Aorta (tissue), 5 donors: ENCODE measurements around the gene ZNF304. TPM values are rescaled to one million over a fixed set of nuclear protein-coding genes. Genes with fewer than 3 reads are reported as not detected.

ENCODE experiments used
- ATAC-seq: fragments of 200-7000 bp; cut with Tn5 transposase; one replicate; pipeline ENCODE4 v1.9.1; 2022; ENCODE audit warnings: moderate library complexity; ENCODE audit not compliant: low FRiP score
- DNase-seq, 2 donors: peaks; one replicate each; pipeline ENCODE4 v3.0.0-alpha.2; 2020
- H3K27ac ChIP-seq, 2 donors: one replicate each; pipeline ENCODE4 v1.5.1; 2013; ENCODE audit warnings: low read length in 2 of 2, mild to moderate bottlenecking in 2 of 2, moderate library complexity in 2 of 2, control low read depth in 1 of 2, inconsistent platforms in 1 of 2, low read depth in 1 of 2
- H3K27me3 ChIP-seq, 2 donors: one replicate each; pipeline ENCODE4 v1.6.1; 2013; ENCODE audit warnings: control low read depth in 1 of 2, low read length in 1 of 2, mild to moderate bottlenecking in 1 of 2, moderate library complexity in 1 of 2; ENCODE audit not compliant: insufficient read depth in 2 of 2, control insufficient read depth in 1 of 2
- H3K36me3 ChIP-seq, 2 donors: one replicate each; pipeline ENCODE4 v1.6.1; 2013; ENCODE audit warnings: control low read depth in 1 of 2, low read length in 1 of 2, mild to moderate bottlenecking in 1 of 2; ENCODE audit not compliant: insufficient read depth in 2 of 2, control insufficient read depth in 1 of 2
- H3K4me1 ChIP-seq, 2 donors: one replicate each; pipeline ENCODE4 v1.6.1; 2013; ENCODE audit warnings: low read length in 2 of 2, control low read depth in 1 of 2, mild to moderate bottlenecking in 1 of 2, moderate library complexity in 1 of 2; ENCODE audit not compliant: insufficient read depth in 2 of 2, control insufficient read depth in 1 of 2
- H3K4me3 ChIP-seq, 2 donors: one replicate each; pipeline ENCODE4 v1.5.1; 2013; ENCODE audit warnings: low read length in 2 of 2, control low read depth in 1 of 2, mild to moderate bottlenecking in 1 of 2
- H3K9me3 ChIP-seq: one replicate; pipeline ENCODE4 v1.6.1; 2013; ENCODE audit warnings: mild to moderate bottlenecking, low read length; ENCODE audit not compliant: control insufficient read depth
- WGBS, 2 donors: extraction: QIAGEN DNeasy Blood & Tissue Kit; methylation state at CpG; one replicate each; pipeline ENCODE4 v1.1.7; 2013; 5-methylcytosine and 5-hydroxymethylcytosine counted together
- intact Hi-C, 2 donors: fragments of 100-400 bp; cut with DNase I; formaldehyde crosslinking; loops; one replicate each; pipeline versions ENCODE4 v1.14.2 to v1.15.0; 2022
- long read RNA-seq, 2 donors: library from polyadenylated mRNA; unstranded; transcript quantifications; one replicate each; pipeline ENCODE4 v2.0.0, GENCODE V29; 2020 to 2021
- polyA plus RNA-seq, 2 donors: library from polyadenylated mRNA; stranded (reverse); fragments of 200-250 nt; gene quantifications; one replicate each; pipeline ENCODE4 v1.2.3, GENCODE V29; 2013
- total RNA-seq, 2 donors: library from RNA; stranded (reverse); fragmentation: NEBNext Ultra II Directional; extraction: Animal tissue kit (Norgen Biotek cat#: 25700); gene quantifications; one replicate each; pipeline ENCODE4 v1.2.1, GENCODE V29; 2021
- donor health status: healthy with polysubstance abuse.
- donor health status: Bipolar disorder and iron deficiency.
- donor health status: DM: no; HTN: no; CAD: no.
- donor health status: DM: no; HTN: no; CAD: no.
- donor health status: DM: yes; HTN: yes; CAD: no.

ZNF304 gene
- 10 to 100 TPM in 1 of 2 donors, 1 to 10 TPM in 1; 9.7 to 11.0 TPM for total RNA-seq
- polyA plus RNA-seq = 1 to 10 TPM; 1.8 to 4.5 TPM
- long read RNA-seq, donor 1, partial matches to known transcripts = 0 of 2 reads
- long read RNA-seq, donor 1, other reads (novel, unspliced or antisense) = 2 of 2 reads
- long read RNA-seq, donor 2, partial matches to known transcripts = 0 of 4 reads
- long read RNA-seq, donor 2, other reads (novel, unspliced or antisense) = 4 of 4 reads

DNA sequence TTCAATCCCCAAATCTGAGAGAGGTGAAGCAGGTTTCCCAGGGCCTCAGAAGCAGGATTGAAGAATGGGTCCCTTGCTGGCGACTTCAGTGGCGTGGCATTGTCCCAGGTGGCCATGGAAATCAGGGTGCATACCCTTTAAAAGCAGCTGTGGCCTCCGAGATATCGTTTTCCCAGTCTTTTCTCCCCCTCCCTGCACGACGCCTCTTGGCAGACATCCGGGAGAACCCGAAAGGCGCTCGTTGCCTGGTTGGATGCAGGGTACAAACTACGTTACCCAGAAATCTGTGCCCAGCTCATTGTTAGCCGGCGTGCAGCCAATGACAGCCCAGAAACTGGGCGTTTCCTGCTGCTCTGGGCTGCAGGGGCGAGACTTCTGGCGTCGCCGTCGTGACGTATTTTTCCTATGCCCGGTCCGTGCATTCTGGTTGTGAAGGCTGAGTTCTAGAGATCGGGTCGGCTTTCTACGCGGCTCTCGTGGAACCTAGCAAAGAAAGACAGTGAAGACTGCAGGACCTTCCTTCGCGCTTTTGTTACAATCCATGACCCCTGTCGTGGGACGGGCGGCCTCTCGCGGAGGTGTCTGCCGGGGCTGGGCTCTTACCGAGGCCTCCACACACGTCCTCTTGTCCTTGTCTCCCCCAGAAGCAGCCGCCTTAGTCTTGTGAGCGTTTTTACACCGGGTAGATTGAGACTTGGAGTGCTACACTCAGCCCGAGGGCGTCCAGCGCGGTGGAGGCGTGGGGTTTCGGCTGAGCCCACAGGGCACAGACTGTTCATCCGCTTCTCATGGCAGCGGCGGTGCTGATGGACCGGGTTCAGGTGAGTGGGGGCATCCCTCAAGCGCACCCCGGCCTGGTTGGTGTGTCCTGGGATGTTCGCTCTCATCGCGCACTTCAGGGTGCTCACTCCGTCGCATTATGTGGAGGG lies at the start of gene ZNF304:
ZNF304 (plus strand) TSS at position 395 of the 929 bp plus-strand sequence; CDS start at position 789, 394 bp downstream.
- Histone ChIP-seq H3K4me3 (peak within 1 kb of the TSS; percentile 83 to 89), H3K27ac (peak within 1 kb of the TSS in 1 of 2 donors; percentile 53), H3K27me3 (no peaks in the 10 kb centered on the region), H3K9me3 (peaks cover 23% of the 10 kb centered on the region), H3K36me3 (peaks cover 9 to 15% of the 10 kb centered on the region in 2 donors), H3K4me1 (no peaks in the 10 kb centered on the region)
- intact Hi-C loops = loop anchor here (1.0 to 2.0 kb wide), 2 partner anchors 70 to 71 kb away; partner anchors contain the start of gene ZNF460 (in 2 of the 2)
- ATAC-seq = peak; percentile 95
- WGBS, 2 donors = 1% methylated on average over 57 of the region's 57 CpGs
- peak; percentile 96 to 97 for DNase-seq

- H3K4me1 ChIP-seq = no peaks in the 10 kb centered on the region
- DNase-seq = peak in 1 of 2 donors; percentile 79
- H3K4me3 ChIP-seq = no peak overlapping the region
- peak; percentile 73 for ATAC-seq
- peaks cover 0 to 6% of the 10 kb centered on the region in 2 donors for H3K36me3 ChIP-seq
- 44 to 63% methylated on average over 1 of the region's 1 CpG for WGBS, 2 donors
- H3K27ac ChIP-seq = no peak overlapping the region
- no peaks in the 10 kb centered on the region for H3K27me3 ChIP-seq
- intact Hi-C loops = no loop called here
- H3K9me3 ChIP-seq = peaks cover 5% of the 10 kb centered on the region
Observed at GRCh38 chr19:57302020-57302465, 49.0 kb upstream of the ZNF304 start.

GRCh38 chr19:57302727-57303401 lies 48.2 kb upstream of the ZNF304 start:
- intact Hi-C loops = no loop called here
- peaks cover 0 to 6% of the 10 kb centered on the region in 2 donors for H3K36me3 ChIP-seq
- WGBS, 2 donors = 74 to 76% methylated on average over 7 of the region's 7 CpGs
- peaks cover 5% of the 10 kb centered on the region for H3K9me3 ChIP-seq
- ATAC-seq = no peak
- H3K27ac ChIP-seq = no peak overlapping the region
- no peaks in the 10 kb centered on the region for H3K27me3 ChIP-seq
- H3K4me1 ChIP-seq = no peaks in the 10 kb centered on the region
- no peak for DNase-seq
- H3K4me3 ChIP-seq = no peak overlapping the region

- H3K27ac ChIP-seq = no peak overlapping the region
- H3K4me3 ChIP-seq = no peak overlapping the region
- WGBS, 2 donors = 0 to 25% methylated on average over 1 of the region's 1 CpG
- H3K36me3 ChIP-seq = peaks cover 0 to 6% of the 10 kb centered on the region in 2 donors
- ATAC-seq (no peak), DNase-seq (no peak)
- intact Hi-C loops = no loop called here
- no peaks in the 10 kb centered on the region for H3K27me3 ChIP-seq
- no peaks in the 10 kb centered on the region for H3K4me1 ChIP-seq
- peaks cover 5% of the 10 kb centered on the region for H3K9me3 ChIP-seq
Observed at GRCh38 chr19:57305056-57305455, 46.0 kb upstream of the ZNF304 start.

DNA sequence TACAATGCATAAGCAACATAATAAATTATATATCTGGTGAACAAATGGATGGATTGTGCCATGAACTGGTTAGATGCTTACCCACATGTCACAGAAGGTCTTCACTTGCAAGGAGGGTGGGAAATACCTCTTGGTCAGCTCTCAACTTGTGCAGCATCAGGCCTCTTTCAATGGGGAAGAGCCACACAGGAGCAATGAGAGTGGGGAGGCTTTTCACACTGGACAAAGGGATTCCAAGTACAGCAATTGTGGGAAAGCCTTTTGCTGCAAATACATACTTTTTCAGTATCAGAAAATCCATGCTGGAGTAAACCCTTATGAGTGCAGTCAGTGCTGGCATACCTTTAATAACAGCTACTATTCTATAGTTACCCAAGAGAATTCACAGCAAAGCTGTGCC lies 42.6 kb upstream of the ZNF304 start:
- no peaks in the 10 kb centered on the region for H3K9me3 ChIP-seq
- H3K27ac ChIP-seq = no peak overlapping the region
- no peak overlapping the region for H3K4me3 ChIP-seq
- no peaks in the 10 kb centered on the region for H3K4me1 ChIP-seq
- DNase-seq (no peak), ATAC-seq (no peak)
- intact Hi-C loops = no loop called here
- no peaks in the 10 kb centered on the region for H3K36me3 ChIP-seq
- no peaks in the 10 kb centered on the region for H3K27me3 ChIP-seq

DNA sequence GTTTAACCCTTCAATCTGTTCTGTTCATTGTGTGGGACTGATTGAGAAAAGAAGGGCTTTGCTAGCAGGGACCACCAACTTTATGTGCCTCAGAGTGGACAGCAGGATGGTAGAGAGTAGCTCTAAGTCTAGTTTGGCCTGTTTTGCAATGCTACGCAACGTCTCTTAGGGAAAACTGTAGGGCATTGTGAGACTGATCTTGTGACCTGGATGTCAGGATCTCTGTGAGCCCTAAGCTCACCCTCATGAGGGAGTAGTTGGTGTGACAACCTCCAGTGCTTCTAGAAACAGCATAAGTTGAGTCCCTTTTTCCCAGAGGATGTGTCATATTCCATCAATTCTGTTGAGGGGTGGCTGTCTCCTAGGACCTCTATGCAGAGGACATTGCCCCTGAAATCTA lies 40.3 kb upstream of the ZNF304 start:
- H3K4me1 ChIP-seq = no peaks in the 10 kb centered on the region
- H3K27ac ChIP-seq = no peak overlapping the region
- H3K4me3 ChIP-seq = no peak overlapping the region
- intact Hi-C loops = no loop called here
- no peak for DNase-seq
- 82 to 85% methylated on average over 2 of the region's 2 CpGs for WGBS, 2 donors
- no peaks in the 10 kb centered on the region for H3K36me3 ChIP-seq
- H3K9me3 ChIP-seq = no peaks in the 10 kb centered on the region
- ATAC-seq = no peak
- no peaks in the 10 kb centered on the region for H3K27me3 ChIP-seq

GRCh38 chr19:57314146-57314545 lies 36.9 kb upstream of the ZNF304 start:
- DNase-seq = no peak
- H3K27ac ChIP-seq = no peak overlapping the region
- H3K9me3 ChIP-seq = no peaks in the 10 kb centered on the region
- intact Hi-C loops = no loop called here
- H3K4me1 ChIP-seq = no peaks in the 10 kb centered on the region
- H3K4me3 ChIP-seq = no peak overlapping the region
- no peak for ATAC-seq
- WGBS, 2 donors = 66 to 72% methylated on average over 4 of the region's 4 CpGs
- no peaks in the 10 kb centered on the region for H3K36me3 ChIP-seq
- no peaks in the 10 kb centered on the region for H3K27me3 ChIP-seq

- Histone ChIP-seq H3K27ac (no peak overlapping the region), H3K36me3 (no peaks in the 10 kb centered on the region), H3K9me3 (peaks cover 2% of the 10 kb centered on the region), H3K4me1 (no peaks in the 10 kb centered on the region), H3K27me3 (no peaks in the 10 kb centered on the region), H3K4me3 (no peak overlapping the region)
- no peak for DNase-seq
- 10 to 13% methylated on average over 29 of the region's 29 CpGs for WGBS, 2 donors
- no peak for ATAC-seq
- intact Hi-C loops = no loop called here
Observed at GRCh38 chr19:57317503-57317902, 33.6 kb upstream of the ZNF304 start.
